LNCAP (cell line): ENCODE data around the gene KDELR3.

Experiments
- CTCF ChIP-seq: fragments of 450-650 bp; IDR thresholded peaks from 2 replicates; pipeline ENCODE4 v1.5.1; 2017; ENCODE audit warnings: mild to moderate bottlenecking

Gene KDELR3

GRCh38 chr22:38491707-38492348 lies 23.9 kb downstream of the KDELR3 start:
- TF ChIP-seq CTCF = no peak

GRCh38 chr22:38494498-38494897 lies 26.6 kb downstream of the KDELR3 start:
- no peak for TF ChIP-seq CTCF

DNA sequence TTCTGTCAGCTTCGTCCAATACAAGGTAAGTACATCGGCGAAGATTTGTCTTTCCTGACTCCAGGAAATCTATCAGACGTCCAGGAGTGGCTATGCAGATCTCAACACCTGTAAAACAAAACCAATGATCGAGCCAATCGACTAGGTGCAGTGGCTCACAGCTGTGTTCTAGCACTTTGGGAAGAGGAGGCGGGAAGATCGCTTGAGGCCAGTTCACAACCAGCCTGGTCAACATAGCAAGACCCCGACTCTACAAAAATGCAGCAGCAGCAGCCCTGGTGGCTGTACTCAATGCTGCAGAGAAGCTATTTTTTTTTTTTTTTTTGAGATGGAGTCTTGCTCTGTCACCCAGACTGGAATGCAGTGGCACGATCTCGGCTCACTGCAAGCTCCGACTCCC lies 27.0 kb downstream of the KDELR3 start:
- TF ChIP-seq CTCF = no peak

DNA sequence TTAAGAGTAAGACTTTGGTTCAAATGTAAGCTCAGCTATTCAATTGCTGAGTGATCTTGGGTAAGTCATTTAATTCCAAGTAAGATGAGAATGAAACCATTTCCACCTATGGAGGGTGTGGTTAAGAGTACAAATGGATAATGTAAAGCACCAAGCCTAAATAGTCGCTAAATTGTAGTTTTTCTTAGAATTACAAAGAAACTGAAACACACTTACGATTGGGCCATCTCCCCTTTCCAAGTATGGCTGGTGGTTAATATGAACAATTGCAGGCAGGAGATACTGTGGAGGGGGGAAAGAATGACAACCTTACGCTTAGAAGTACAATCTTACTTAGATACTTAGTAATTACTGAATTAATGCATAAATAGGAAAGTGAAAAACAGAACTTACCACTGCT lies 30.0 kb downstream of the KDELR3 start:
- no peak for TF ChIP-seq CTCF

DNA sequence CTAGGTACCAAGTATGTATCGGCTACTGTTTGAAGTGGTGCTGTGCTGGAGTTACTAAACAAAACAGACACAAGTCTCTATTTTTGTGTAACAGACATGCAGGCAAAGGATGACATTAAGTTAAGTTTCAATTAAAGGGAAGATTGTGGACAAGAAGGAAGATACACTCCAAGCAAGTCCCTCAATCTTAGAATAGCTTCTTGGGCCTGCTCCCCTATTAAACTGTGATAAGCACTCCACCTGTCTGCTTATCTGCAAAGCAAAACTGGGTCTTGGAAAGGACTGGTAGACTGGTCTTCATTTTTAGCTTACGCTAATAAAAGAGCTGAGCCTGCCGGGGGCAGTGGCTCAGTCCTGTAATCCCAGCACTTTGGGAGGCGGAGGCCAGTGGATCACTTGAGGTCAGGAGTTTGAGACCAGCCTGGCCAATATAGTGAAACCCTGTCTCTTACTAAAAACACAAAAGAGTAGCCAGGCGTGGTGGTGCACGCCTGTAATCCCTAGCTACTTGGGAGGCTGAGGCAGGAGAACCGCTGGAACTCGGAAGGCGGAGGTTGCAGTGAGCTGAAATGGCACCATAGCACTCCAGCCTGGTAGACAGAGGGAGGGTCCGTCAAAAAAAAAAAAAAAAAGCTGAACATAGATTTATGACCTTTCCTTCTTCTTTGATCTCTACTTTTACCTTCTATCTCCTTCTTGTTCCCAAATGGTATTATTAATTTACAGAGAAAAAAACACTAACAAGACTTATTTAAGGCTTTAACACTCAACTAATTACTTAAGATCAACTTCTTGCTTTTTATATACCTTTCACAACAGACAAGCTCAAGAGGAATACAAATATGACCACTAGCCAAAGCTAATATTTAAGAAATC lies 34.1 kb downstream of the KDELR3 start:
- TF ChIP-seq CTCF = no peak

- no peak for TF ChIP-seq CTCF
Measured at GRCh38 chr22:38503021-38503420, 35.1 kb downstream of the KDELR3 start.

DNA sequence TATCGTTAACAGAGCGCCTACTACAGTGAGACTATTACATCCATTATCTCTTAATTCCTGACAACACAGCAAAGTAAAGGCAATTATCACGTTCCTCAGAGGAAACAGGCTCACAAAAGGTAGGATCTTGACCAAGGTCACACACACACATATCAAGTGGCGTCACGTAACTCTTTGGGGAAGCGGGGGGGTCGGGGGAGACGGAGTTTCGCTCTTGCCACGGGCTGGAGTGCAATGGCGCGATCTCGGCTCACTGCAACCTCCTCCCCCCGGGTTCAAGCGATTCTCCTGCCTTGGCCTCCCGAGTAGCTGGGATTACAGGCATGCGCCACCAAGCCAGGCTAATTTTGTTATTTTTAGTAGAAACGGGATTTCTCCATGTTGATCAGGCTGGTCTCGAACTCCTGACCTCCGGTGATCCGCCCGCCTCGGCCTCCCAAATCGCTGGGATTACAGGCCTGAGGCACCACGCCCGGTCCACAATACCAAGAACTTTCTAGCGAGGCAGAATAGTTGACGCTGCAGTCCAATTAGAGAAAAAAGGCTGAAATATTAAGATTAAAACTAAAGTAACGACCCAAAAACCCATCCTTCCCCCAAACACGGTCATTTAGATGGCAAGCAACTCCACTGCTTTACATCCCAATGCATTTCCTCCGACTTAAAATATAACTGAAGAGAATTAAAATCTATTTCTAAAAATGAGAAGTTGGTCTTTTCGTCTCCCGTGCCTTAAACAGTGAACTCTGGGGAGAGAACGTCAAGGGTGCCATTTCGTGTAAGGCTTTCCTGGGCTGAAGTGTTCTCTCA lies 37.0 kb downstream of the KDELR3 start:
- TF ChIP-seq CTCF = no peak
